Kidney capillary endothelial cell (primary cell): Measurements from ENCODE around the gene IGF2R.
"Not testable (repeated sequence)": the region's sequence is repeated elsewhere in the genome, so short reads cannot be mapped to it uniquely, and the experiment has no call there.

Experiments
- DNase-seq: peaks from one replicate; pipeline ENCODE4 v3.0.0-alpha.2; 2018; ENCODE audit warnings: low spot score

The IGF2R gene

DNA sequence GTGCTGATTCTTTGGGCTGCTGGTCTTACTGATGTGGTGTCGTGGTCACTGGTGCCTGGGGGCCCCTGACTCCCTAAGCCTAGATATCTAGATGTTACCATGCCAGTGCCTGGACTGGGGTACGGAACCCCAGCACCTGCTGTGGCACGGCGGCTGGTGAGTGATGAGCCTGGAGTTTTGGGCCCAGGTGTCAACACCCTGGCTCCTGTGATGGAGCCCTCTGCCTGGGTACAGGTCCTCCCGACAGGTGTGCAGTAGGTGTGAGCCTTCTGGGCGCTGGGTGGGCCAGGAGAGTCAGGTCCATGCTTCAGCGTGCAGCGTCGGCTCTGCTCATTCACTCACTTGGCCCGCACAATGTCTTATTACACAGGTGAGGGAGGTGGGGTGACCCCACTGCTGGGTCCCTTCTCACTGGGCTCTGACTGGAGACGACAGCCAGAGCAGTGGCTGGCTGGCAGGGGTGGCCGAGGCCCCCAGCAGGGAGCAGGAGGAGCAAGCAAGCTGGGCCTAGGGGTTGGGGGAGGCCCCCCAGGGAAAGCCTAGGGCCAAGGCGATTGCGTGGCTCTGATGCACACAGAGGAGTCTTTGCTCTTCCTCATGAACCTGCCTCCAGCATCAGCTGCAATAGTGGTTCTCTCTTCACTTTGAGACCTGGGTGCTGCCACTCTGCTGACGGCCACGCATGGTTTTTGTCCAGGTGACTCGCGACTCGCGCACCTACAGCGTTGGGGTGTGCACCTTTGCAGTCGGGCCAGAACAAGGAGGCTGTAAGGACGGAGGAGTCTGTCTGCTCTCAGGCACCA is 110.2 kb downstream of the IGF2R start:
- DNase-seq, result no peak

DNA sequence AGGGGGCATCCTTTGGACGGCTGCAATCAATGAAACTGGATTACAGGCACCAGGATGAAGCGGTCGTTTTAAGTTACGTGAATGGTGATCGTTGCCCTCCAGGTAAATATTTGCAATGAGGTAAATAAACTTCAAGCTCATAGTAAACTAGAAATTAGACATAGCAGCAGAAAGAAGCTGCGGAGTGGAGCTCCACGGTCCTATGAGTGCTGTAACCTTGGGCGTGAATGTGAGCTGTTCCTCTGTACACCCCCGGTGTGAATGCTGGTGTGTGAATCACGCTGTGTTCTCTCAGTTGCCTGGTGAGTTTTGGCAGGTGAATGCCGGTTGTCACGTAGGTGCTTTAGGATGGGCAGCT is 110.8 kb downstream of the IGF2R start:
- DNase-seq, result no peak

DNA sequence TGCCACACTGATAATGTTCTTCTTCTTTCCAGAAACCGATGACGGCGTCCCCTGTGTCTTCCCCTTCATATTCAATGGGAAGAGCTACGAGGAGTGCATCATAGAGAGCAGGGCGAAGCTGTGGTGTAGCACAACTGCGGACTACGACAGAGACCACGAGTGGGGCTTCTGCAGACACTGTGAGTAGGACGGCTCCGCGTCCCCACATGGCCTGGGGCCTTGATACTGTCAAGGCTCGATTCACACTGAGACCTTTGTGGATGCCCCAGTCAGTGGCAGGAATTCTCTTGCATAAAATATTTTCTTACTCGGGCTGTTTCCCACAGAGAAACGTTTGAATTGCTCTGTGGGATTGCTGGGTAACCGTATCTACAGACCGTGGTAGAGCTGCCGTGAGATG is 111.2 kb downstream of the IGF2R start:
- no peak for DNase-seq

DNA sequence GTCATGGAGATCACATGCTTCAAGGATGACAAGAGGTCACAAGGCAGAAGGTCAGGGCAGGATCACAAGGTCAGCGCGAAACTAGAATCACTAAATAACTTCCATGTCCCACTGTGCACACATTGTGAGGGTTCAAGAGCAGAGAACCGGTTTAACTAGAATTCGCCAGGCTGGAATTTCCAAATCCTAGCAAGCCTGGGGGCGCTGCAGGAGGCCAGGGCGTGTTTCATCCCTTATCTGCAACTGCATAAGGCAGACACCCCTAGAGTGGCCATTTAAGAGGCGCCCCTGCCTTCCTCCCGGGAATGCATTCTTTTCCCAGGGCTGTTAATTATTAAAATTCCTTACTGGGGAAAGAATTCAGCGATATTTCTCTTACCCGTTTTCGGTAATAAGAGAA is 112.5 kb downstream of the IGF2R start:
- no peak for DNase-seq

DNA sequence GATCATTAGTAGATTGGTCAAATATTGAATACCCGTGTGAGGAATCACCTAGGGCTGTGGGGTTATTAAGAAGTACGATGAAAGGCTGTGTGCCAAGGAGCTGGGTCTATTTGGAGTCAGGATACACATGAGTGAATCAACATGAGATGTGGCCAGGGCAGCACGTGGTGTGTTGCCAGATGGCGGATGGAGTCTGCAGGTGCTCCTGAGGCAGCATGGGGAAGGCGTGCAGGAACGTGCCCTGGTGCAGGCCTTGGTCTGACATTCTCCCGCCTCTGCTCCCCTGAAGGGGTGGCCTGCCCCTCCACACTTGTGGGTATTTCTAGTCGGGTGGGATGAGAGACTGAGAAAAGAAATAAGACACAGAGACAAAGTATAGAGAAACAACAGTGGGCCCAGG is 113.7 kb downstream of the IGF2R start:
- no peak for DNase-seq

DNA sequence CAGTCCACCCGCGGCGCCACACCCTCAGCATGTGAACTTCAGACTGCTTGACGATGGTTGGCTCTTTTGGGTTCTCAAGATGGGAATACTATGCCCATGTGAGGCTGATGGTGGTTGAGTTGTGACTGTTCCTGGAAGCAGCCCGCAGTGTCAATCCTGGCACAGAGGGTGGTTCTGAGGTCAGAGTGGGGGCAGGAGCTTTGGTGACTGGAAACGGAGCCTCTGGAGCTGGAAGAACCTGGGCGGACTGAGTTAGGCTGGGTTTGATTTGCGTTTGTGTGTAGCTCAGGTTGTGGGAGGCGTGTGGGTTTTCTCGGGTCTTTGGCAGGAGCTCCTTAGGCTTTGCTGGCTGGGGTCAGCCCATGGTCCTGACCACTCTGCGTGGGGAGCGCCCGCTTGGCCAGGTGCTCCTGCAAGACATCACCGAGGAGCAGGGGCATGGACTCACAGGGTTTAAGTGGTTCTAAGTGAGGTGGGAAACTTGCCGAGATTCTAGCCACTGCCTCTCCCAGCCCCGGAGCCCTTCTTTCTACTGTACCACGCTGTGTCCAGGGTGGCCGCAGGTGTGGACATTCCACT is 115.4 kb downstream of the IGF2R start:
- no peak for DNase-seq

DNA sequence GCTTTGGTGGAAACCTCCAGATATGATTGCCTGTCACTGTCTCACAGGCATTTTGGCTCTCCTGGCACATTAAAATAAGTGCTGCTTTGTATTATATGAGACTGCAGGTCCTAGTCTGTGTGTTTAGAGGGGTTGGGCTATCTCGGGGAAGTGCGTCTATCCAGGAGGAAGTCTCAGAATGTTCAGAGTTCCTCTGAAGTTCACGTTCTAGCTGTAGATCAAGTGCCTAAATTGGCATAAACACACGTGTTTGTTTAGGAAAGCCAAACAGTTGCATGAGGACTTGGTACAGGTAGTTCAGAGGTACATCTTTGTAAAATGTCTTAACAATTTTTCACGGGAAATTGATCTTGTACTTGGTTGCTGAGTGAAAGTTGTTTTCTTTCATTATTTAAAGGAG is 116.3 kb downstream of the IGF2R start:
- DNase-seq, result no peak

DNA sequence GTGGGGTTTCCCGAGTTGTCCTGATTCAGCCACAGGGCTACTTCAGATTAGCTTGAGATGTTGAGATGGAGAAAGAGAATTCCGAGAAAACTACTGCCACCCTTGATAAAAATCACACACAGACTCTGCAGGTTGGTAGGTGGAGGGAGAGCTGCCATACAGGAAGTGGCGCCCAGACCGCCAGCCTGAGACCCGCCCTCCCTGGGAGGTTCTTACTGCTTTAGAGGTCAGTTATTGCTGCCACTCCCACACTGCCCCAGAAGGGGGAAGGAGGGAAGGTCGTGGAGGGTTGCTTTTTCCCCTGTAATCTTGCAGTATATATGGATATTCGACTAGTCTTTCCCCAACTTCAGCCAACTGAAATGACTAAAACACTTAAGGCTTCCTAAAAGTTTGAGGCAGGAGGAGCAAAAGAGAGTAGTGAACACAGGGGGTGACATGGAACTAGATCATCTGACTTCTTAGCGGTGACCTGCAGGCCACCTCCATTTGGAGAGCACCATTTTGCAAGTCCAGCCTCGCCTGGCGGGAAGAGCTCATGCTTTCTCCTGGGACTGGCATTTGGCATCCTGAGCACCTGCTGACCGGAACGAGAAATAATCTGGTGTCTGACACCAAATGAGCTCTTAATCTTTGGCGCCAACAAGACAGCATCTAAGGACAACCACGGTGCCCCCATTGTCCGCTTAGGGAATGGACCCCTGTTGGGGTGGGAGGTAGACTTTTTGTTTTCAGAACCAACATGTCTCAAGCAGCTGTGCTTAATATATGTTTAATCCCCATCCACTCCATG is 117.0 kb downstream of the IGF2R start:
- no peak for DNase-seq

DNA sequence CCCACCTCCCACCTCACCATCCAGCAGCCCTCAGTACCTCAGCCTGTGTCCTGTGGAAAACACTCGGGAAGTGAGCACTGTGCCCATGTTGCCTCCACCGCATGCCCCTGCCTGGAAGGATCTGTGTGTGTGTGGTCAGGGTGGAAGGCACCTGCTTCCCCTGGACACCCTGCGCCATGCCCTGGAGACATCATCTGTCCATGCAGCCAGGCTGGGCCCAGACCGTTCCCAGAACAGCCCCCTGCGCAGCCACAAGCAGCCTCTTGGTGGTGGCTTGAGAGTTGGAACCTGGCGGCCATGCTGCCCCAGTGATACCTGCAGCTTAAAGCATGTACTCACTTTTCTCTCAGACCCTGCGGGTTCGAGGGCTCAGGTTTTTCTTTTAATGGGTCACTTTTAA is 117.9 kb downstream of the IGF2R start:
- no peak for DNase-seq

DNA sequence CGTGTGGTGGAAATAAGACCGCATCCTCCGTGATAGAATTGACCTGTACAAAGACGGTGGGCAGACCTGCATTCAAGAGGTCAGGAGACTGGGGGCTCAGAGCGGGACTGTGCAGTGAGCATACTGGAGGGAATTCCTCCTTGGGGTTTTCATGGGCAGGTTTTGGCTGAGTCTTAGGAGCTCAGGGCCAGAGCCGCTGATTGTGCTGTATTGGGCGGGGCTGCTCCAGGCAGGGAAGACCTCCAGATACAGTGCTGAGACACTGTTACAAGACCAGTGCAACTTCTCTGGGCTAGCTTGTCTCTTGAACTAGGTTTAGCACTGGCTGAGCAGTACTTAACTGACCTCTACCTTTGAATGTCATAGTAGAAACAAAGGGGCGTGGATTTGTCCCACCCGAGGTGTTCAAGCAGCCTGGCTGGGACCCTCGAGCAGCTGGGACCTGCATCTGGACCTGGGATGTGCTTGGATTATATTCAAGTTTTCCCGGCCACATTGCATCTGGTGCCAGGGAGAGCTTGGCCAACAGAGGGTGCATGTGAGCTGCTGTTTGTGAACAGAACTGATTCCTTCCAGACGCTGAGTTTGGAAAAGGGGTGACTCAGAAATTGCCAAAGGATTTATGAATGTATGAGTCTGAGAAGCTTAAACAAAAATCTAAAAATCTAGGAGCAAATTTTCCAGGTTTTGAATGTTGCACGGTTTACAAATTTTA is 119.3 kb downstream of the IGF2R start:
- DNase-seq, result peak; percentile 43

DNA sequence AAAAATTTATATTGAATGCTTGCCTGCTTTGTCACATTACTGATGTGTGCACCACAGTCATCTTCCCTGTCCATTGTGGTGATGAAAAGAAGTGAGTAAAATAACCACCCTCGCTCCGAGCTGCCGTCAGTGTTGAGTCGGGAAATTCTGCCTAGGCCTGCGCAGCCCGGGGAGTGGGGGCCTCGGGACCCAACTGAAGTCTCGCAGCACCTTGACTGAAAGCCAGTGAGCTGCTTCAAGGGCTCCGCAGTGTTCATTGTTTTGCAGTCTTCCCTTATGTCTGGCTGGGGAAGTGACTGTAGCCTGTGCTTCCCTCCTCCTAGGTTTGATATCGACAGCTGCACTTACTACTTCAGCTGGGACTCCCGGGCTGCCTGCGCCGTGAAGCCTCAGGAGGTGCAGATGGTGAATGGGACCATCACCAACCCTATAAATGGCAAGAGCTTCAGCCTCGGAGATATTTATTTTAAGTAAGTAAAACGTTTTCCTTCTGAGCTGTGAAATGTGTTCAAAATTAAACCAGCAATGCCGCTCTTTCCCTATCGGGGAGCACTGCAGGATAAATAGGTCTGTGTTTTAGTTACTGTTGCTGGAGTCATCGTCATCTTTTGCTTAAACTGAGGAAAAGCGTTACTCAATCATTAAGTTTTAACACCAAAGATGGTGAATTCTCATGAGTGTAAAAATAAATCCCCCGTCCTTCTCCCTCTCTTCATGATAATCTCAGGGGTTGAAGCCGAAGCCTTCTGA is 120.1 kb downstream of the IGF2R start:
- DNase-seq, result no peak

DNA sequence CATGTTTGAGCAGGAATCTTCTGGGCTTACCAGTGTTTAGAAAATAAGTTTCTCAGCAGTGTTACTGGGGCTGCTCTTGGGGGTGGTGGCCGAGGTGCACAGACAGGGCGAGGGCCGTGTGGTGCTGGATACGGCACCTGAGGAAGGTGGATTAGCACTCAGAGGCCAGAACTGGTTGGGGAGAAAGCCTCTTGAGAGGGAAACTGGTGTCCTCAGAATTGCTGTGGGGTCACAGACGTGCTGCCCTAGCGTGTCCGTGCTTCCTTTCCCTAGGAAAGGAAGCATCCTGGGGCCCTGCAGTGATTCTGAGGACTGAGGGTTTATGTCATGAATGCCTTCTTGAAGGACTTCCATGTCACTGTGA is 120.6 kb downstream of the IGF2R start:
- DNase-seq, result no peak

DNA sequence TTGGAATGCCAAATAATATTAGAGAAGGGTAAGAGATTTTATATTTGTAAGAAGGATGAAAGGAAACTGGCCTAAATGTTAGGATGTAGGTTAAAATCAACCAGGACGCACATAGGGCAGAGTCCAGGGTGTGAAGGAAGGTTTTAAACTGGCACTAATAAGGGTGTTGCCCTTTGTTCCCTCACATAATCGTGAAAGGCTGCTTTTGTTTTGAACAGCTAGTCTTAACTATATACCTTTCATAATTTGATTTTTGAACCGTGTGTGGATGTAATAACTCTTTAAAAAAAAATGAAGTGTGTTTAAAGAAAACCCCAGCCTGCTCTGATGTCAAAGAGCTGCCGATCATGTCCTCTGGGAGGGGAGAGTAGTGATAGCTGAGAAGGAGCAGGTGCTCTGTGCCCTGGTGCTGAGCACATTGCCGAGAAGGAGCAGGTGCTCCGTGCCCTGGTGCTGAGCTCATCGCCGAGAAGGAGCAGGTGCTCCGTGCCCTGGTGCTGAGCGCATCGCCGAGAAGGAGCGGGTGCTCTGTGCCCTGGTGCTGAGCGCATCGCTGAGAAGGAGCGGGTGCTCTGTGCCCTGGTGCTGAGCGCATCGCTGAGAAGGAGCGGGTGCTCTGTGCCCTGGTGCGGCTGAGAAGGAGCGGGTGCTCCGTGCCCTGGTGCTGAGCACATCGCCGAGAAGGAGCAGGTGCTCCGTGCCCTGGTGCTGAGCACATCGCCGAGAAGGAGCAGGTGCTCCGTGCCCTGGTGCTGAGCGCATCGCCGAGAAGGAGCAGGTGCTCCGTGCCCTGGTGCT is 121.8 kb downstream of the IGF2R start:
- not testable (repeated sequence) for DNase-seq

DNA sequence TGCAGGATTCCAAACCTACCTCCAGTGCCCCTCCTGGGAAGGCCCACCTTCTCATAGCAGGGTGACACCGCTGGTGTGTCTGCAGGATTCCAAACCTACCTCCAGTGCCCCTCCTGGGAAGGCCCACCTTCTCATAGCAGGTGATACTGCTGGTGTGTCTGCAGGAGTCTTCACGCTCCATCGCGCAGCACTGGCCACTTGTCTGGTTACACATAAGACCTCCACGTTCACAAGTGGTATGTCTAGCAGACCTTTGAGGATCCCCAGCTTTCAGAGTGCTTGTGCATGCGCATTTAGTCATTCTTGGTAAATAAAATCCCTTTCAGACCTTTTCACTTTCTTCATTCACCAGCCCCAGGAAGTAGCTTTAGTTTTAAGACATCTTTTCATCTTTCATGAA is 123.3 kb downstream of the IGF2R start:
- not testable (repeated sequence) for DNase-seq

DNA sequence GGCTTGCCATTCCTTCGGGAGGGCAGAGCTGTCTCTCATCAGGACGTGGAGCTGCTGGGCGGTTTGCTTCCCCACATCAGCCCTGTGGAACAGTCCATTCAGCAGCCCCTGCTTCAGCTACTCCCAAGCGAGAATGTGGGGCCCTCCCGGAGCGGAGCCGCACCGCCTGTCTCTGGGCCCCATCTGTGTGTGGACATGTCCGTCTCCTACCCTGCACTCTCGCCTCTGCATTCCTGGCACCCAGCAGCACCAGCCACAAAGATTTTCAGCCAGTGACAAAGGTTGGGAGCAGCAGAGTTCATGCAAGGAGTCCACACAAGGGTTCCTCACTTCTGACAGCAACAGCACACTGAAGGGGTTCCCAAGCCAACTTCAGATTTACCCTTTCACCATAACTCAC is 123.7 kb downstream of the IGF2R start:
- DNase-seq, result no peak

DNA sequence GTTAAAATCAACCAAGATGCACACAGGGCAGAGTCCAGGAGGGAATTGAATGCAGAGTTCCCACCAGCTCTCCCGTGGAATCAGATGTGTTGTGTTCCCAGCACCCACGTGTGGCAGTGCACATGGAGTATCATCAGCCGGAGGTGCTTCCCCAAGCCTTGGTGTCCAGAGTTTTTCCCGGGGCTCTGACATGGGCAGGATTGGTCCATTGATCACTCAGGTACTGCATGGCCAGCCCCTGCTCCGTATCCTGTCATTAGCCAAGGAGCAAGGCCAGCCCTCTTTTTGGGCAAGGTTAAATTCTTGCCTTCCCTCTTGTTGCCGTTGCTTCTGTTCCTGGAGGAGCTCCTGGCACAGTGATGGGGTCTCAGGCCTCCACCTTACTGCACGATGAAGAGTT is 124.2 kb downstream of the IGF2R start:
- no peak for DNase-seq

DNA sequence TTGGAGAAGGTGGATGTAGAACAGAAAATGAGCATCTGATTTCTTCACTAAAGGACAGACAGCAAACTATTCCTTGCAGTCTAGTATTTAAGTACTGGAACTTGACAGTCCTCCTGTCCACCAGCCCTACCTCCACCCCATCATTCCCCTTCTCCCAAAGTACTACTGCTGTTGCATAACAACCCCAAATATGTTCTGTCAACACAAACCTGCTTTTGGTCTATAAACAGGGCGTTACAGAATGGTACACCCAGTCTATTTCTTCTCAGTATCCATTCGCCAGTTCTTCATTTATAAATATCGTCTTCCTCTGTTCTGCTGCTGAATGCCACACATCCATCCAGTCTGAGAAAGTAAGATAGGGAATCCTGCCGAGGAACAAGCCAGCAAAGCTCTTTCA is 125.1 kb downstream of the IGF2R start:
- DNase-seq, result no peak

DNA sequence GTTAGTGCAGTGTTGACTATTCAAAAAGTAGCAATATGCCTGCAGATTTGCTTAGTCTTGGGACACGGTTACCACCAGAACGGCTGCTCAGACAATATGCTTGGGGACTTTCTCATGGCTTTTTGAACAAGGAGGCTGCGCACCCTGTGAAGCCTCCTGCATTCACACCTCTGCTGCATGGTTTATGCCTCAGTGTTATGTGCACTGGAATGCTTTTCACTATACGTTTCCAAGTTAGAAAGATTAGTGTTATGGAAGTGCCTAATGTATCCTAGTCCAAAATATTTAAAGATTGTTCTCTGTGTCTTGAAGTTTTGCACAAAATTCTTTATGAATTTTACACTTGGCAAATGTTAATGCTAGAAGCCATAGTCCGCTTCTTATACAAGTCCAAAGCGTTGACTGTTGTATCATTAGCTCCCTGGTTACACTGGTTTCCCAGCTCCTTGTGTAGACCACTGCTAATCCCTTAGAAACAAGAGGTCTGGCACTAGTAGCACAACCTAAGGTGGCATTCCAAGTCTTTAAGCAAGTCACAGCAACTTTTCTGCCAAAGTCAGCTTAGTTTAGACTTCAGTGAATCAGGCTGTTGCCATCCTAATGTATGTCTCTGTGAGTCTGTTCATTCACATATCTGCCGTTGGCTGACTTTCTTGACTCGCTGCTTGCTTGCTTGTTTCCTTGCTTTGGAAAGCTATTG is 126.4 kb downstream of the IGF2R start:
- DNase-seq, result no peak

DNA sequence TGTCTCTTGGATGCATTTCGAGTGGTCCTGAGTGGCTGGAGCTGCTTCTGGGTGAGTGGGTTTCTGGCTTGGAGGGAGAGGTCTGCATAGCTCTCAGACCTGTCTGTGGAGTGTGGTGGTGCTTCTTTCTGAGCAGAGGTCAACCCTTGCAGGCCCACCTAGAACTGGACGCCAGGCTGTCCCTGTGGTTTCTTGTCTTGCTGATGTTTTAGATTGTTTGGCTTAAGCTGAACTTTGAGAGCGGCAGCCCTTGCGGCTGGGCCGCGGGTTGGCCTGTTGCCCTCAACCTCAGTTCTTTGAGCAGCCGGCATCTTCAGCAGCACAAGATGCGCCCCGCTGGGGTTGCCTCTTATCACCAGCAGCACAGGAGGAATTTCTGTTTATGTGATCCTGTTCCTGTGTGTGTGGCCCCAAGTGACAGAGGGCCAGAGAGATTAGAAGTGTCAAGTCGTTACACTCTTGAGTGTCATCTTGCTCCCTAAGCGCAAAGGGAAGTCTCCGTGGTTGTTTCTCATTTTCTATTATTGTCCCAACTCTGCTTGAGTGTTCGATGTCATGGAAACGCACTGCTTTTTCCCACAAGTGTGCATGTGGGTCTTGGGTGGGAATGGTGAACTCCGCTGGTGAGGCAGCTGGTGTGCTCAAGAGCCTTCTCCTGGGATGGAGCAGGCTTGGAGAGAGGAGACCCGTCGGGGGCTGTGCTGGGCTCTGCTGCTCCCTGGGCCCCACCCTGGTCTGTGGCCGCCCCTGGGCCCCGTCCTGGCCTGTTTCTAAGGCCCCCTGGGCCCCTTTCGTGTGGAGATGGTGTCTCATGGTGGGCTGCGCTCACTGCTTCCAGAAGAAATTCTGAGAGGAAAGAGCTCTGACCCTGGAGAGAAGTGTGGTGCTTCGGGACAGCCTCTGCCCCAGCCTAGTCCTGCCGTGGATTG is 132.7 kb downstream of the IGF2R start:
- DNase-seq, result no peak
